ENCODE results near the gene NF1. TPM values are rescaled to one million over a fixed set of nuclear protein-coding genes. Genes with fewer than 3 reads are reported as not detected.

The NF1 gene
- total RNA-seq, 1 experiment from 2014 or later = 35.4 TPM

GRCh38 chr17:31224366-31224765 is 129.6 kb downstream of the NF1 start (continued):
- no peak for TF ChIP-seq ZNF532 (CRISPR knock-in tag; IDR thresholded peaks at IDR 0.05; ENCODE audit: borderline replicate concordance)
- TF ChIP-seq CTCF (IDR thresholded peaks at IDR 0.05) = no peak
- no peak for TF ChIP-seq SMAD4 (CRISPR knock-in tag; IDR thresholded peaks at IDR 0.05)
- no peak for TF ChIP-seq EMX1 (CRISPR knock-in tag; IDR thresholded peaks at IDR 0.05)
- no peak for TF ChIP-seq ERG (CRISPR knock-in tag; IDR thresholded peaks at IDR 0.05)
- TF ChIP-seq NR3C1 (CRISPR knock-in tag; conservative IDR thresholded peaks at IDR 0.05; ENCODE audit: low read depth) = no peak
- no peak for TF ChIP-seq SP1 (CRISPR knock-in tag; conservative IDR thresholded peaks at IDR 0.05)
- no peak for TF ChIP-seq ZNF281 (CRISPR knock-in tag; IDR thresholded peaks at IDR 0.05)
- TF ChIP-seq ETV6 (CRISPR knock-in tag; IDR thresholded peaks at IDR 0.05) = no peak
- TF ChIP-seq IRF1 (CRISPR knock-in tag; IDR thresholded peaks at IDR 0.05) = no peak

GRCh38 chr17:31225831-31226230 is 131.1 kb downstream of the NF1 start:
- DNase-seq (ENCODE audit: low spot score) (no peak), ATAC-seq (no peak)
- CTCF ChIA-PET = no interaction called here
- Mint-ChIP-seq H3K36me3 (peaks cover 10% of the 10 kb centered on the region), H3K9me3 (no peaks in the 10 kb centered on the region), H3K4me1 (no peaks in the 10 kb centered on the region), H3K27ac (no peak overlapping the region), H3K27me3 (ENCODE audit: low read depth) (no peaks in the 10 kb centered on the region; the same call in 1 of the 2 replicates), H3K4me3 (no peak overlapping the region)
- POLR2A ChIA-PET = no interaction called here
- TF ChIP-seq NR2C2 (CRISPR knock-in tag; IDR thresholded peaks at IDR 0.05) = no peak
- TF ChIP-seq ZNF425 (CRISPR knock-in tag; conservative IDR thresholded peaks at IDR 0.05) = no peak
